ENCODE measurements around the gene PRDM13.

PRDM13 gene

GRCh38 chr6:99603421-99604165 lies 3.0 kb upstream of the PRDM13 start:
- no peak for DNase-seq (ENCODE audit: low read depth in 1 of 2, low spot score in 1 of 2)

- DNase-seq (ENCODE audit: low read depth in 1 of 2, low spot score in 1 of 2): no peak
Measured at GRCh38 chr6:99604166-99605073, 2.2 kb upstream of the PRDM13 start.

GRCh38 chr6:99605074-99605734 lies 1.4 kb upstream of the PRDM13 start:
- DNase-seq (ENCODE audit: low read depth in 1 of 2, low spot score in 1 of 2): no peak

GRCh38 chr6:99605911-99606655 lies 550 bp upstream of the PRDM13 start:
- DNase-seq (ENCODE audit: low read depth in 1 of 2, low spot score in 1 of 2): no peak

- DNase-seq (ENCODE audit: low read depth in 1 of 2, low spot score in 1 of 2): no peak
Measured at GRCh38 chr6:99607416-99608036, 893 bp downstream of the PRDM13 start.

- no peak for DNase-seq (ENCODE audit: low read depth in 1 of 2, low spot score in 1 of 2)
Measured at GRCh38 chr6:99608059-99608885, 1.6 kb downstream of the PRDM13 start.

- no peak for DNase-seq (ENCODE audit: low read depth in 1 of 2, low spot score in 1 of 2)
Measured at GRCh38 chr6:99608886-99609482, 2.4 kb downstream of the PRDM13 start.

- DNase-seq (ENCODE audit: low read depth in 1 of 2, low spot score in 1 of 2): no peak
Measured at GRCh38 chr6:99609905-99610489, 3.4 kb downstream of the PRDM13 start.

- DNase-seq (ENCODE audit: low read depth in 1 of 2, low spot score in 1 of 2): no peak
Measured at GRCh38 chr6:99611148-99611547, 4.5 kb downstream of the PRDM13 start.

GRCh38 chr6:99612551-99613408 lies 6.1 kb downstream of the PRDM13 start:
- DNase-seq (ENCODE audit: low read depth in 1 of 2, low spot score in 1 of 2): no peak

GRCh38 chr6:99613409-99613704 lies 6.7 kb downstream of the PRDM13 start:
- DNase-seq (ENCODE audit: low read depth in 1 of 2, low spot score in 1 of 2): no peak

- no peak for DNase-seq (ENCODE audit: low read depth in 1 of 2, low spot score in 1 of 2)
Measured at GRCh38 chr6:99613705-99614429, 7.2 kb downstream of the PRDM13 start.

GRCh38 chr6:99614430-99615186 lies 8.0 kb downstream of the PRDM13 start:
- no peak for DNase-seq (ENCODE audit: low read depth in 1 of 2, low spot score in 1 of 2)

GRCh38 chr6:99617131-99617530 lies 10.5 kb downstream of the PRDM13 start:
- no peak for DNase-seq (ENCODE audit: low read depth in 1 of 2, low spot score in 1 of 2)

- DNase-seq (ENCODE audit: low read depth in 1 of 2, low spot score in 1 of 2): no peak
Measured at GRCh38 chr6:99618649-99619408, 12.2 kb downstream of the PRDM13 start.

GRCh38 chr6:99619409-99619762 lies 12.8 kb downstream of the PRDM13 start:
- DNase-seq (ENCODE audit: low read depth in 1 of 2, low spot score in 1 of 2): no peak

All from activated T-helper 1 cell treated with anti-CD3 and anti-CD28 coated beads, Interleukin-2, amount 50 U/mL, for 16 hours (primary cell).